Calu3 (cell line): ENCODE measurements around the gene SPEM1. TPM values are rescaled to one million over a fixed set of nuclear protein-coding genes. Genes with fewer than 3 reads are reported as not detected.

ENCODE experiments used
- BruUV-seq: library from RNA; stranded (reverse); fragments of 400-500 nt; replicated peaks from 2 replicates; lab custom pipeline; 2021; lab: Mats Ljungman, UMichigan
- CTCF ChIA-PET: fragments of 300-600 bp; sonication (Branson Sonifier 250); formaldehyde crosslinking; loops from one replicate; lab custom pipeline; 2022; ENCODE audit warnings: antibody characterized with exemption; lab: Charles Lee
- DNase-seq: peaks from one replicate; pipeline ENCODE4 v3.0.0; 2022
- H3K27ac Mint-ChIP-seq: one replicate; pipeline ENCODE4 v1.8.0; 2022; ENCODE audit warnings: mixed read lengths; ENCODE audit not compliant: unreplicated experiment
- H3K27me3 Mint-ChIP-seq: one replicate; pipeline ENCODE4 v1.8.0; 2022; ENCODE audit warnings: mixed read lengths; ENCODE audit not compliant: unreplicated experiment
- H3K36me3 Mint-ChIP-seq: one replicate; pipeline ENCODE4 v1.8.0; 2022; ENCODE audit warnings: mild to moderate bottlenecking, moderate library complexity, mixed read lengths; ENCODE audit not compliant: insufficient read depth, unreplicated experiment
- H3K4me1 Mint-ChIP-seq: one replicate; pipeline ENCODE4 v1.8.0; 2022; ENCODE audit warnings: mild to moderate bottlenecking, low read depth, mixed read lengths; ENCODE audit not compliant: unreplicated experiment
- H3K4me3 Mint-ChIP-seq: one replicate; pipeline ENCODE4 v1.8.0; 2022; ENCODE audit warnings: mild to moderate bottlenecking, low read depth, moderate library complexity, mixed read lengths; ENCODE audit not compliant: unreplicated experiment
- H3K9me3 Mint-ChIP-seq: one replicate; pipeline ENCODE4 v1.8.0; 2022; ENCODE audit warnings: low read depth, mixed read lengths; ENCODE audit not compliant: unreplicated experiment
- CTCF ChIP-seq: fragments of 200-600 bp; IDR thresholded peaks from one replicate; pipeline ENCODE4 v1.8.0; 2022; ENCODE audit warnings: antibody characterized with exemption; ENCODE audit not compliant: unreplicated experiment
- intact Hi-C: fragments of 100-400 bp; cut with micrococcal nuclease; formaldehyde crosslinking; loops from one replicate; pipeline ENCODE4 v1.10.0; 2022; ENCODE audit not compliant: unreplicated experiment
- total RNA-seq: library from RNA; stranded (reverse); gene quantifications from 2 replicates; pipeline ENCODE4 v1.2.3, GENCODE V29; 2022

Gene SPEM1
- total RNA-seq, 1 experiment from 2014 or later = not detected

DNA sequence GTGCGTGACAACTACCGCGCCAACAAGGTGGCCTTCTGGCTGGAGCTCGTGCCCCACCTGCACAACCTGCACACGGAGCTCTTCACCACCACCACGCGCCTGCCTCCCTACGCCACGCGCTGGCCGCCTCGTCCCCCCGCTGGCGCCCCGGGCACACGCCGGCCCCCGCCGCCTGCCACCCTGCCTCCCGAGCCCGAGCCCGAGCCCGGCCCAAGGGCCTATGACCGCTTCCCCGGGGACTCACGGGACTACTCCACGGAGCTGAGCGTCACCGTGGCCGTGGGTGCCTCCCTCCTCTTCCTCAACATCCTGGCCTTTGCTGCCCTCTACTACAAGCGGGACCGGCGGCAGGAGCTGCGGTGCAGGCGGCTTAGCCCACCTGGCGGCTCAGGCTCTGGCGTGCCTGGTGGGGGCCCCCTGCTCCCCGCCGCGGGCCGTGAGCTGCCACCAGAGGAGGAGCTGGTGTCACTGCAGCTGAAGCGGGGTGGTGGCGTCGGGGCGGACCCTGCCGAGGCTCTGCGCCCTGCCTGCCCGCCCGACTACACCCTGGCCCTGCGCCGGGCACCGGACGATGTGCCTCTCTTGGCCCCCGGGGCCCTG is 3.0 kb upstream of the SPEM1 start:
- H3K9me3 Mint-ChIP-seq = no peaks in the 10 kb centered on the region
- H3K36me3 Mint-ChIP-seq = peaks cover 4% of the 10 kb centered on the region
- no peak overlapping the region for H3K4me3 Mint-ChIP-seq
- H3K27ac Mint-ChIP-seq = no peak overlapping the region
- TF ChIP-seq CTCF = no peak
- intact Hi-C loops = no loop called here
- CTCF ChIA-PET = no interaction called here
- no peaks in the 10 kb centered on the region for H3K4me1 Mint-ChIP-seq
- BruUV-seq = no TSS peak
- peaks cover 15% of the 10 kb centered on the region for H3K27me3 Mint-ChIP-seq
- no peak for DNase-seq

DNA sequence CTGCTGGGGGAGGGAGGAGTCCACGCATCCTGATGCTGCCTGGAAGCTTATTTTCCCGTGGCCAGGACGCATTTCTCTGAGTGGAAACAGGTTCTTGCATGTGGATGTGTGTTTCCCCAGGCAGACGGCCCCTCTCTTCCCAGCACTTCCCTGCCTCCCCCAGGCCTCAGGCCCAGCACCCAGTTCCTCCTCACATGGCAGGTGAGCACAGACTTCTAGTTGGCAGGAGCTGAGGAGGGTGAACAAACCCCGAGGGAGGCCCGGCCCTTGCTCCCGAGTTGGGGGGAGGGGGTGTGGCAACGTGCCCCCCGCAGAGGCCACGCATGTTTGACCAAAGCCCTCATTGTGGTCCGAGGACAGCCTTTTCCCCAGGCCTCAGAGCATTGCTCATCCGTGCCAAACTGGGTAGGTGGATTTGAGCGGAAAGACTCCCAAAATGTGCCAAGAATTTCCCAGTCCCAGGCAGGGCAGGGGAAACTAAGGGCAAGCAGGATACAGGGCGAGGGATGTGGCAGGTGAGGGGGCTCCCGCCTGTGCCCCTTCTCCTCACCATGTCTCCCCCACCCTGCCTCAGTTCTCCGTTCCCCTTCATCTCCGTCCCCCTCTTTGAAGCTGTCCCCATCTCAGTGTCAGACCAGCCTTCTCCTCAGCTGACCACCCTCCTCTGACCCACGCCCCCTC is 1.5 kb upstream of the SPEM1 start:
- H3K27ac Mint-ChIP-seq = no peak overlapping the region
- no peak for TF ChIP-seq CTCF
- peaks cover 15% of the 10 kb centered on the region for H3K27me3 Mint-ChIP-seq
- H3K4me1 Mint-ChIP-seq = no peaks in the 10 kb centered on the region
- no TSS peak for BruUV-seq
- intact Hi-C loops = no loop called here
- H3K4me3 Mint-ChIP-seq = no peak overlapping the region
- no peaks in the 10 kb centered on the region for H3K9me3 Mint-ChIP-seq
- CTCF ChIA-PET = no interaction called here
- H3K36me3 Mint-ChIP-seq = no peaks in the 10 kb centered on the region
- no peak for DNase-seq

DNA sequence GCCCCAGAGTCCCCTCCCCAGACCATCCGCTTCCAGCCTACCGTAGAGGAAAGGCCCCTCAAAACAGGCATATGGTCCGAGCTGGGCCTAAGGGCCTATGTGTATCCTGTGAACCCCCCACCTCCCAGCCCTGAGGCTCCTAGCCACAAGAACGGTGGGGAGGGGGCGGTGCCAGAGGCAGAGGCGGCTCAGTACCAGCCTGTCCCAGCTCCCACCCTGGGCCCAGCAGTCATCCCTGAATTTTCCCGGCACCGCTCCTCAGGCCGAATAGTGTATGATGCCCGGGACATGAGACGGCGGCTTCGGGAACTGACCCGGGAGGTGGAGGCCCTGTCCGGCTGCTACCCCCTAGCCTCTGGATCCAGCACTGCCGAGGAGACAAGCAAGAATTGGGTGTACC is 1.1 kb downstream of the SPEM1 start:
- no peaks in the 10 kb centered on the region for H3K4me1 Mint-ChIP-seq
- CTCF ChIA-PET = no interaction called here
- H3K4me3 Mint-ChIP-seq = no peak overlapping the region
- H3K9me3 Mint-ChIP-seq = no peaks in the 10 kb centered on the region
- intact Hi-C loops = no loop called here
- no peak for DNase-seq
- peaks cover 15% of the 10 kb centered on the region for H3K27me3 Mint-ChIP-seq
- H3K27ac Mint-ChIP-seq = no peak overlapping the region
- H3K36me3 Mint-ChIP-seq = peaks cover 2% of the 10 kb centered on the region
- TF ChIP-seq CTCF = no peak
- BruUV-seq = no TSS peak

- no peak overlapping the region for H3K27ac Mint-ChIP-seq
- CTCF ChIA-PET = no interaction called here
- intact Hi-C loops = no loop called here
These were observed 3.6 kb downstream of the SPEM1 start for GRCh38 chr17:7423679-7424078.

More at GRCh38 chr17:7423679-7424078, 3.6 kb downstream of the SPEM1 start:
- BruUV-seq = no TSS peak
- no peak for TF ChIP-seq CTCF
- Mint-ChIP-seq H3K4me1 (no peaks in the 10 kb centered on the region), H3K9me3 (no peaks in the 10 kb centered on the region), H3K4me3 (no peak overlapping the region), H3K27me3 (peaks cover 12% of the 10 kb centered on the region), H3K36me3 (peaks cover 4% of the 10 kb centered on the region)
- no peak for DNase-seq
